Activated CD8-positive, alpha-beta memory T cell treated with anti-CD3 and anti-CD28 coated beads for 1 hour (primary cell): Measurements from ENCODE around the gene LMF1.
"Not testable (repeated sequence)": the region's sequence is repeated elsewhere in the genome, so short reads cannot be mapped to it uniquely, and the experiment has no call there.

Experiments used
- DNase-seq, 2 donors: peaks; one replicate each; pipeline ENCODE4 v3.0.0-alpha.2; 2020; ENCODE audit warnings: low read depth in 1 of 2; ENCODE audit errors: extremely low read depth in 1 of 2

Gene LMF1

DNA sequence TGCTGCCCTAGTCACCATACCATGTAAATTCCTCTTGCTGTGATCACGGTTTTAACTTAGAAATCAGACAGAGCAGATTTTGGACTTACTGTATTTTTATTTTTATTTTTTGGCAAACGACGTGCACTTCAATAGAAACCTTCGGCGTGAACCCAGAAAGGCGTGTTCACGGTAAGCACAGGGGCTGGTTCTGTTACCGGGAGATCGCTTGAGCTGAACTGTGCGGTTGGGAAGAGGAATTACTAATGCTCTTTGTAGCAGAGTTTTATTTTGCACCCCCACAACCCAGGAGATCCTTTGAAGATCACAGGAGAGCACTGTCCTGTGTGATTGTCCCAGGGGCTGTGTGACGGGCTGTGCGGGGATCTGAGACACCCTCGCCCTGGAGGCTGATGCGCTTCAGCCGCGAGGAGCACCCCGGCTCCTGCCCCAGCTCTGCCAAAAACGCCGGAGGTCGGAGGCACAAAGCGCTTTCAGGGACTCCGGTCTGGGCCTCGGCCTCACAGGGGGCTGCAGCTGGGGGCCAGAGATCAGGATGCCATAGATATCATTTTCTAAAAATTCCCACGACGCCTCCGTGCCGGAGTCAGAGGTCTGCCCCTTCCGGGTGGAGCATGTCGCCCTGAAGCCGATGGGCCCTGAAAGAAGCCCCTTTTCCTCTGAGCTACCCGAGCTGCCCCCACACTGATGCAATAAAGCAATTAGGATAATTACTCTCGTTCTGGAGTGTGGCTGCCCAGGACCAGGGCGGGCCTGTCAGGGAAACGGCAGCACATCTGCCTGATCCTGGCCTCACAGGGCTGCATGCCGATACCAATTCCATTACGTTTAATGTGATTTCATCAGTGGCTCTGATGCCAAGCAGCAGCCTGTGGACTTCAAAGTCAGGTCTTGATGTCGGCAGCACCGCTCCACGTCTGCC, 71.8 kb downstream of the LMF1 start:
- DNase-seq: no peak

GRCh38 chr16:898216-898615, 72.6 kb downstream of the LMF1 start:
- DNase-seq: no peak

DNA sequence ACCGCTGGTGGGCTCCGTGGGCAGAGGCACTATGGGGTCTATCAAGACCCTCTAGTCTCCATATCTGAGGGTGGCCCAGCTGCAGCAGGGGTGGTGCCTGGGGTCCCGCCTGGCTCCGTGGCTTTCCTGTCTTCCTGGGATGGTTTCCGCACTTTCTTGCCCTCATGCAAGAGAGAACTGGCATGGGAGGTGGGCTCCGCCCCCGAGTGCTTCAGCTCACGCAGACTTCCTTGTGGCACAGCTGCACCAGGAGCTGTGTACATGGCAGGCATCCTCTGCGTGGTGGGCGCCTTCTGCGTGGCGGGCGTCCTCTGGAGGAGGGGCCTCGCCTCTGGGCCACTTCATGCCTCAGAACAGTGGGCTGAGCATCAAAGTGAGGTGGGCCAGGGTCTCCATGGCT, 73.1 kb downstream of the LMF1 start:
- no peak for DNase-seq

DNA sequence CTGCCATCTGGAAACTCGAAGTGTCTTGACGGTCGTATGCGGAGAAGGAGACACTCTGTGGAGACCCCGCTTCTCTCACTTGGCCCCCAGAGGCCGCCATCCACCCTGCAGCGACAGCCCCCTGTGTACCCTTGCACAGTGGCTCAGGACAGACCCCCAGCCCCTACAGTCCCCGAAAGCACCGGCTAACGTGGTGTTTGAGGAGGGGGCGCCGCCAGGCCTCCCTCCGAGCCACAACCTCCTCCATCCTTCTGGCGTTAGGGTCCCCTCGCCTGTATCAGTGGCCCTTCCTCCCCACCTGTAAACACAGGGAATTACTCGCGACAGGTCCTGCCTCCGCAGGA, 73.6 kb downstream of the LMF1 start:
- DNase-seq: no peak

- no peak for DNase-seq
Observed at GRCh38 chr16:896261-897199, 74.3 kb downstream of the LMF1 start.

- no peak for DNase-seq
Observed at GRCh38 chr16:895371-895770, 75.4 kb downstream of the LMF1 start.

GRCh38 chr16:894841-895240, 75.9 kb downstream of the LMF1 start:
- no peak for DNase-seq

DNA sequence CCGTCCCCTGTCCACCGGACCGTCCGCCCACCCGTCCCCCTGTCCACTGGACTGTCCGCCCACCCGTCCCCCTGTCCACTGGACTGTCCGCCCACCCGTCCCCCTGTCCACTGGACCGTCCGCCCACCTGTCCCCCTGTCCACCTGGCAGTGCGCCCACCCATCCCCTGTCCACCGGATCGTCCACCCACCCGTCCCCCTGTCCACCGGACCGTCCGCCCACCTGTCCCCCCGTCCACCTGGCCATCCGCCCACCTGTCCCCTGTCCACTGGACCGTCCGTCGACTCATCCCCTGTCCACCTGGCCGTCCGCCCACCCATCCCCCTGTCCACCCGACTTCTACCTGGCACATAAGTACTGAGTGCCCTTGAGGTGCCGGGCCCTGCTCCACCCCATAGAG, 76.6 kb downstream of the LMF1 start:
- no peak for DNase-seq

- DNase-seq: no peak
Observed at GRCh38 chr16:893360-893759, 77.4 kb downstream of the LMF1 start.

- DNase-seq: no peak
Observed at GRCh38 chr16:892536-893255, 78.1 kb downstream of the LMF1 start.

GRCh38 chr16:892006-892405, 78.8 kb downstream of the LMF1 start:
- DNase-seq: no peak

DNA sequence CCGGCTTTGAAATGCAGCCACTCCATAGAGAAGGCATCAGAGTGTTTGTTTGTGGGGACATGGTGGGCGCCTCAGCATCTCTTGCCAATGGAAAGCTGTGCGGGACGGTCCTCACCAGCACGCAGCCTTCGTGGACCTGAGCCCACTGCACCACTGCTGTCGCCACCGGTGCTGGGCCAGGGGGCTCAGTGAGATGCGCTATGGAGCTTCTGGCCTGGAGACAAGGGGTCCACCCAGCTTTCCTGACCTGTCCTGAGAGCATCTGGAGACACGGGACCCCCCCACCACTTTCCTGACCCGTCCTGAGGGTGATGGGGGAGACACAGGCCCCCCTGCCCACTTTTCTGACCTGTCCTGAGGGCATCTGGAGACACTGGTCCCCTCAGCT, 79.4 kb downstream of the LMF1 start:
- DNase-seq: no peak

- no peak for DNase-seq
Observed at GRCh38 chr16:890716-891352, 80.0 kb downstream of the LMF1 start.

GRCh38 chr16:890217-890616, 80.6 kb downstream of the LMF1 start:
- DNase-seq: no peak

GRCh38 chr16:889586-889985, 81.2 kb downstream of the LMF1 start:
- no peak for DNase-seq

- no peak for DNase-seq
Observed at GRCh38 chr16:888901-889570, 81.7 kb downstream of the LMF1 start.

DNA sequence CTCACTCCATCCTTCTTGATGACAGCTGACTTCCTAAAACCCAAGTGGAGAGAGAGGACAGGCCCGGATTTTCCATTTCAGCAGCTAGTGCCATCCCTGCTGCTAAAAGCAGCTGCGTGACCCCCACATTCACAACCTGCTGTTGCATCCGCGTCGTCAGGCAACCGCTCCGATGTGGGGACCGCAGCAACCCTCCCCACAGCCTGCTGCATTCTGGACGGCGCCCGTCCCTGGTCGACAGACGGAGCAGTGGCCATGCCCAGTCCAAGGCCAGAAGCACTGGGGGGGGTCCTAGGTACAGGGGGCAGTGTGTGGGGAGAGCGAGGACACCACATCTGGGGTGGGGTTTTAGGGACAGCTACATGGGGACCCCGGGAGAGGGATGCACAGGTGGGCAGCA, 82.3 kb downstream of the LMF1 start:
- DNase-seq: not testable (repeated sequence)

DNA sequence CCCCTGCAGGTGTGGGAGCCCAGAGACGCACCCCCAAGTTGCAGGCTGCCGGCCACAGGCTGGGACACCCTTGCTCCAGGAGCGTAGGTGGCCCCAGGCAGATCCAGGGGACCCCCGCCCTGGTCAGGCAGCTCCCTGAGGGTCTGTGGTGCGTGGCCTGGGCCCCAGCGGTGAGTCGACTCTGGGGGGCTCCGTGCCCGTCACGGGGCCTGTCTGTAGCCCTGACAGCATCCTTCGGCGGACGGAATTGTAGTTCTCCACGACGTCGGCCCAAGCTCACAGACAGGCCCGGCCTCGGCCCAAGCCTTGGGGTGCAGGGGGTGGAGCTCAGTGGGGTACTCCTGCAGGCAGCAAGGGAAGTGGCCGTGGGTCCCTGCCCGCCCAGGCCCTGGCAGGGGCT, 82.9 kb downstream of the LMF1 start:
- DNase-seq: no peak

- DNase-seq: no peak
Observed at GRCh38 chr16:886802-887731, 83.7 kb downstream of the LMF1 start.
